GM23338 (cell line): ENCODE measurements around the gene KCNA4. TPM values are rescaled to one million over a fixed set of nuclear protein-coding genes. Genes with fewer than 3 reads are reported as not detected.

Experiments
- ATAC-seq: fragments of 200-7000 bp; cut with Tn5 transposase; 3 replicates; pipeline ENCODE4 v1.9.1; 2020
- DNase-seq: peaks from one replicate; pipeline ENCODE4 v3.0.0-alpha.2; 2015; ENCODE audit warnings: low spot score
- H2AFZ ChIP-seq: fragments of 200-600 bp; sonication (generic); 2 replicates; pipeline ENCODE4 v1.8.0; 2016; ENCODE audit warnings: antibody characterized with exemption, mild to moderate bottlenecking, moderate library complexity
- H3F3A ChIP-seq: fragments of 200-600 bp; sonication (generic); replicated peaks from 2 replicates; pipeline ENCODE4 v1.8.0; 2017; ENCODE audit warnings: antibody characterized with exemption, mixed run types, low read depth
- H3K27ac ChIP-seq: fragments of 200-600 bp; sonication (generic); 2 replicates; pipeline ENCODE4 v1.6.1; 2016; ENCODE audit warnings: low read depth
- H3K27me3 ChIP-seq: fragments of 200-600 bp; sonication (generic); 2 replicates; pipeline ENCODE4 v1.8.0; 2016; ENCODE audit warnings: mild to moderate bottlenecking, mixed run types, moderate library complexity; ENCODE audit not compliant: insufficient read depth
- H3K36me3 ChIP-seq: fragments of 200-600 bp; sonication (generic); 2 replicates; pipeline ENCODE4 v1.8.0; 2016; ENCODE audit warnings: mild to moderate bottlenecking; ENCODE audit not compliant: insufficient read depth
- H3K4me1 ChIP-seq: fragments of 200-600 bp; sonication (generic); 2 replicates; pipeline ENCODE4 v1.8.0; 2016; ENCODE audit warnings: mild to moderate bottlenecking, moderate library complexity; ENCODE audit not compliant: insufficient read depth
- H3K4me2 ChIP-seq: fragments of 200-600 bp; sonication (generic); 2 replicates; pipeline ENCODE4 v1.7.1; 2017; ENCODE audit warnings: mixed run types
- H3K4me3 ChIP-seq: fragments of 200-600 bp; sonication (generic); 2 replicates; pipeline ENCODE4 v1.6.1; 2016; ENCODE audit warnings: mixed run types
- H3K79me2 ChIP-seq: fragments of 200-600 bp; sonication (generic); replicated peaks from 2 replicates; pipeline ENCODE4 v1.8.0; 2017; ENCODE audit warnings: mild to moderate bottlenecking; ENCODE audit not compliant: insufficient read depth
- H3K9me2 ChIP-seq: fragments of 200-600 bp; sonication (generic); 2 replicates; pipeline ENCODE4 v1.8.0; 2017; ENCODE audit not compliant: insufficient read depth
- H4K20me1 ChIP-seq: fragments of 200-600 bp; sonication (generic); replicated peaks from 2 replicates; pipeline ENCODE4 v1.8.0; 2017; ENCODE audit warnings: mild to moderate bottlenecking; ENCODE audit not compliant: insufficient read depth
- H3K27ac Mint-ChIP-seq: 2 replicates; pipeline ENCODE4 v1.8.0; 2020; ENCODE audit warnings: inconsistent platforms, mild to moderate bottlenecking, moderate library complexity, mixed read lengths
- H3K27me3 Mint-ChIP-seq: 3 replicates; pipeline ENCODE4 v1.8.0; 2022; ENCODE audit warnings: low read depth, mild to moderate bottlenecking, moderate library complexity, mixed read lengths, inconsistent platforms; ENCODE audit not compliant: insufficient read depth, poor library complexity
- H3K36me3 Mint-ChIP-seq: 3 replicates; pipeline ENCODE4 v1.8.0; 2021; ENCODE audit warnings: low read depth, mild to moderate bottlenecking, inconsistent platforms, moderate library complexity, mixed read lengths
- H3K4me1 Mint-ChIP-seq: 3 replicates; pipeline ENCODE4 v1.8.0; 2020; ENCODE audit warnings: mild to moderate bottlenecking, inconsistent platforms, mixed read lengths
- H3K4me3 Mint-ChIP-seq: 3 replicates; pipeline ENCODE4 v1.8.0; 2021; ENCODE audit warnings: moderate library complexity, mild to moderate bottlenecking, inconsistent platforms, mixed read lengths
- H3K9me3 Mint-ChIP-seq: 3 replicates; pipeline ENCODE4 v1.8.0; 2020; ENCODE audit warnings: moderate library complexity, mild to moderate bottlenecking, inconsistent platforms, mixed read lengths
- CREB1 ChIP-seq: fragments of 250-450 bp; sonication (Bioruptor Pico); IDR thresholded peaks from 2 replicates; pipeline ENCODE4 v1.5.0; 2020; ENCODE audit warnings: low read depth, mild to moderate bottlenecking, moderate library complexity
- CTCF ChIP-seq, 2 experiments: fragments of 200-600 bp in 1 of 2; sonication (generic) in 1 of 2; conservative IDR thresholded peaks; 2 replicates each; pipeline versions ENCODE4 v1.5.1 to v1.6.1; 2016 to 2017; ENCODE audit warnings: antibody characterized with exemption in 2 of 2, low read depth in 2 of 2, mild to moderate bottlenecking in 2 of 2, moderate library complexity in 1 of 2
- ETS1 ChIP-seq: IDR thresholded peaks from 2 replicates; pipeline ENCODE4 v1.6.1; 2016; ENCODE audit warnings: antibody characterized with exemption
- EZH2 ChIP-seq: fragments of 200-600 bp; sonication (generic); IDR thresholded peaks from one replicate; pipeline ENCODE4 v1.8.0; 2017; ENCODE audit warnings: antibody characterized with exemption, mild to moderate bottlenecking, low read depth; ENCODE audit not compliant: unreplicated experiment
- EZH2phosphoT487 ChIP-seq: fragments of 200-600 bp; sonication (generic); IDR thresholded peaks from one replicate; pipeline ENCODE4 v1.8.1; 2018; ENCODE audit warnings: antibody characterized with exemption; ENCODE audit not compliant: unreplicated experiment
- JUNB ChIP-seq: IDR thresholded peaks from one replicate; pipeline ENCODE4 v1.6.1; 2016; ENCODE audit warnings: antibody characterized with exemption; ENCODE audit not compliant: unreplicated experiment
- NANOG ChIP-seq: IDR thresholded peaks from 2 replicates; pipeline ENCODE4 v1.6.1; 2016; ENCODE audit warnings: antibody characterized with exemption, borderline replicate concordance
- POLR2AphosphoS5 ChIP-seq: IDR thresholded peaks from 2 replicates; pipeline ENCODE4 v1.6.1; 2016; ENCODE audit warnings: antibody characterized with exemption, low read depth
- REST ChIP-seq: IDR thresholded peaks from one replicate; pipeline ENCODE4 v1.6.1; 2018; ENCODE audit warnings: antibody characterized with exemption; ENCODE audit not compliant: unreplicated experiment
- STAT1 ChIP-seq: IDR thresholded peaks from one replicate; pipeline ENCODE4 v1.6.1; 2016; ENCODE audit warnings: antibody characterized with exemption; ENCODE audit not compliant: unreplicated experiment
- ZNF114 ChIP-seq: fragments of 250-450 bp; sonication (Bioruptor Pico); IDR thresholded peaks from 2 replicates; pipeline ENCODE4 v1.5.0; 2020; ENCODE audit warnings: mild to moderate bottlenecking, moderate library complexity
- ZNF331 ChIP-seq: fragments of 250-450 bp; sonication (Bioruptor Pico); IDR thresholded peaks from 2 replicates; pipeline ENCODE4 v1.5.0; 2020; ENCODE audit warnings: low read depth, mild to moderate bottlenecking, moderate library complexity
- ZNF462 ChIP-seq: fragments of 250-450 bp; sonication (Bioruptor Pico); IDR thresholded peaks from 2 replicates; pipeline ENCODE4 v1.5.0; 2020; ENCODE audit warnings: mild to moderate bottlenecking, moderate library complexity
- polyA plus RNA-seq: library from polyadenylated mRNA; unstranded; fragments of >200 nt; fragmentation: Nextera tagmentation; extraction: Ambion mirVana; gene quantifications from 2 replicates; pipeline ENCODE4 v1.2.1, GENCODE V29; 2016
- total RNA-seq: library from RNA; depleted of rRNA; stranded (reverse); fragments of >200 nt; shearing (Covaris generic); gene quantifications from 2 replicates; pipeline ENCODE4 v1.2.3, GENCODE V29; 2014

KCNA4 gene
- total and polyA plus RNA-seq, 2 experiments from 2014 or later = not detected

- H3K27me3 Mint-ChIP-seq = no peaks in the 10 kb centered on the region
- Histone ChIP-seq H3K4me1 (no peaks in the 10 kb centered on the region), H3K79me2 (no peaks in the 10 kb centered on the region), H3K27ac (no peak overlapping the region), H3K9me2 (0 out of 2 replicates have a peak, but pooled peaks cover 3% of the 10 kb centered on the region), H2AFZ (no peak overlapping the region), H3K4me2 (no peak overlapping the region), H3K4me3 (no peak overlapping the region), H3K27me3 (no peaks in the 10 kb centered on the region), H3K36me3 (0 out of 2 replicates have a peak, but pooled peaks cover 3% of the 10 kb centered on the region), H4K20me1 (no peaks in the 10 kb centered on the region), H3F3A (no peaks in the 10 kb centered on the region)
- ATAC-seq (no peak), DNase-seq (no peak)
- H3K4me3 Mint-ChIP-seq = no peak overlapping the region
- no peaks in the 10 kb centered on the region for H3K4me1 Mint-ChIP-seq
- H3K9me3 Mint-ChIP-seq = peaks cover 51% of the 10 kb centered on the region
- peaks cover 6% of the 10 kb centered on the region for H3K36me3 Mint-ChIP-seq
- no peak for TF ChIP-seq EZH2
- no peak for TF ChIP-seq CTCF (conservative IDR thresholded peaks at IDR 0.05; ENCODE audit: low read depth in 2 of 2)
- no peak for TF ChIP-seq ZNF331 (CRISPR knock-in tag)
- no peak for TF ChIP-seq JUNB
- no peak for TF ChIP-seq CREB1 (CRISPR knock-in tag)
- TF ChIP-seq NANOG = no peak
- TF ChIP-seq POLR2AphosphoS5 = no peak
- TF ChIP-seq EZH2phosphoT487 = no peak
- TF ChIP-seq STAT1 = no peak
- TF ChIP-seq ZNF114 (CRISPR knock-in tag) = no peak
- TF ChIP-seq ETS1 = no peak
- TF ChIP-seq ZNF462 (CRISPR knock-in tag) = no peak
- no peak for TF ChIP-seq REST
- no peak overlapping the region for H3K27ac Mint-ChIP-seq
These were observed 45.3 kb upstream of the KCNA4 start for GRCh38 chr11:30062103-30062502.
